Neuronal stem cell (in vitro differentiated cells): ENCODE data around the gene PARD3B.

Source experiments
- DNase-seq: peaks from one replicate; pipeline ENCODE4 v3.0.0-alpha.2; 2013; ENCODE audit warnings: low spot score
- H2AFZ ChIP-seq: one replicate; pipeline ENCODE4 v1.6.1; 2013; ENCODE audit warnings: mild to moderate bottlenecking, low read length, inconsistent platforms
- H2AK5ac ChIP-seq: 2 replicates; pipeline ENCODE4 v1.6.1; 2013; ENCODE audit warnings: low read depth, mild to moderate bottlenecking, inconsistent platforms, low read length, moderate library complexity, mixed read lengths
- H2BK120ac ChIP-seq: 2 replicates; pipeline ENCODE4 v1.6.1; 2013; ENCODE audit warnings: low read depth, mild to moderate bottlenecking, inconsistent platforms, low read length, moderate library complexity, mixed read lengths
- H2BK12ac ChIP-seq: one replicate; pipeline ENCODE4 v1.6.1; 2013; ENCODE audit warnings: low read length, inconsistent platforms
- H2BK15ac ChIP-seq: 2 replicates; pipeline ENCODE4 v1.6.1; 2013; ENCODE audit warnings: mild to moderate bottlenecking, low read length, inconsistent platforms, mixed read lengths
- H2BK5ac ChIP-seq: one replicate; pipeline ENCODE4 v1.6.1; 2013; ENCODE audit warnings: inconsistent platforms, mild to moderate bottlenecking, low read length, moderate library complexity
- H3K14ac ChIP-seq: one replicate; pipeline ENCODE4 v1.6.1; 2013; ENCODE audit warnings: low read length, inconsistent platforms
- H3K18ac ChIP-seq: 2 replicates; pipeline ENCODE4 v1.6.1; 2013; ENCODE audit warnings: low read length, inconsistent platforms
- H3K23ac ChIP-seq: 2 replicates; pipeline ENCODE4 v1.6.1; 2013; ENCODE audit warnings: low read depth, mild to moderate bottlenecking, mixed read lengths, low read length, inconsistent platforms; ENCODE audit not compliant: poor library complexity
- H3K27ac ChIP-seq: replicated peaks from 3 replicates; pipeline ENCODE4 v1.5.1; 2013; ENCODE audit warnings: low read length, inconsistent platforms
- H3K27me3 ChIP-seq, 3 experiments: 2 replicates each; pipeline ENCODE4 v1.6.1; 2013; ENCODE audit warnings: low read length in 3 of 3, mild to moderate bottlenecking in 2 of 3, inconsistent platforms in 1 of 3, low read depth in 1 of 3, mixed read lengths in 1 of 3, moderate library complexity in 1 of 3; ENCODE audit not compliant: control insufficient read depth in 3 of 3, insufficient read depth in 3 of 3
- H3K36me3 ChIP-seq, 2 donors: replicated peaks in 1 of 2; 2 replicates each; pipeline ENCODE4 v1.6.1; 2013; ENCODE audit warnings: low read length in 2 of 2; ENCODE audit not compliant: control insufficient read depth in 2 of 2, insufficient read depth in 2 of 2
- H3K4ac ChIP-seq: 2 replicates; pipeline ENCODE4 v1.6.1; 2013; ENCODE audit warnings: inconsistent platforms, mild to moderate bottlenecking, low read length, moderate library complexity
- H3K4me1 ChIP-seq, 2 donors: 1 replicate in 1 of 2; 2 replicates in 1 of 2; pipeline ENCODE4 v1.6.1; 2013; ENCODE audit warnings: low read length in 2 of 2, low read depth in 1 of 2; ENCODE audit not compliant: control insufficient read depth in 2 of 2, insufficient read depth in 1 of 2
- H3K4me2 ChIP-seq: one replicate; pipeline ENCODE4 v1.6.1; 2013; ENCODE audit warnings: mild to moderate bottlenecking, low read length, inconsistent platforms; ENCODE audit not compliant: insufficient read depth, poor library complexity, severe bottlenecking
- H3K4me3 ChIP-seq, 2 donors: 2 replicates each; pipeline ENCODE4 v1.5.1; 2013; ENCODE audit warnings: low read length in 2 of 2, mild to moderate bottlenecking in 2 of 2, inconsistent platforms in 1 of 2, moderate library complexity in 1 of 2
- H3K79me1 ChIP-seq: one replicate; pipeline ENCODE4 v1.6.1; 2013; ENCODE audit warnings: low read depth, mild to moderate bottlenecking, inconsistent platforms, low read length, moderate library complexity
- H3K9ac ChIP-seq: one replicate; pipeline ENCODE4 v1.6.1; 2013; ENCODE audit warnings: mild to moderate bottlenecking, low read depth, low read length, inconsistent platforms; ENCODE audit not compliant: poor library complexity
- H3K9me3 ChIP-seq, 2 donors: replicated peaks in 1 of 2; 2 replicates each; pipeline versions ENCODE3 to v1.6.1; 2013; ENCODE audit warnings: low read length in 2 of 2, mild to moderate bottlenecking in 2 of 2, inconsistent platforms in 1 of 2, low read depth in 1 of 2, mixed read lengths in 1 of 2, moderate library complexity in 1 of 2; ENCODE audit not compliant: control insufficient read depth in 2 of 2, insufficient read depth in 1 of 2
- H4K8ac ChIP-seq: one replicate; pipeline ENCODE4 v1.6.1; 2013; ENCODE audit warnings: low read depth, mild to moderate bottlenecking, inconsistent platforms, low read length, moderate library complexity
- H4K91ac ChIP-seq: one replicate; pipeline ENCODE4 v1.6.1; 2013; ENCODE audit warnings: low read length, low read depth, mild to moderate bottlenecking, inconsistent platforms; ENCODE audit not compliant: poor library complexity
- WGBS, 2 donors: extraction: QIAGEN DNeasy Blood & Tissue Kit; methylation state at CpG; one replicate each; pipeline ENCODE4 v1.1.7; 2013; ENCODE audit warnings: missing lambda C conversion rate in 2 of 2, mixed read lengths in 1 of 2; ENCODE audit not compliant: insufficient read length in 2 of 2, insufficient replicate concordance in 1 of 2; ENCODE audit errors: extremely low coverage in 2 of 2; 5-methylcytosine and 5-hydroxymethylcytosine counted together

Gene PARD3B

DNA sequence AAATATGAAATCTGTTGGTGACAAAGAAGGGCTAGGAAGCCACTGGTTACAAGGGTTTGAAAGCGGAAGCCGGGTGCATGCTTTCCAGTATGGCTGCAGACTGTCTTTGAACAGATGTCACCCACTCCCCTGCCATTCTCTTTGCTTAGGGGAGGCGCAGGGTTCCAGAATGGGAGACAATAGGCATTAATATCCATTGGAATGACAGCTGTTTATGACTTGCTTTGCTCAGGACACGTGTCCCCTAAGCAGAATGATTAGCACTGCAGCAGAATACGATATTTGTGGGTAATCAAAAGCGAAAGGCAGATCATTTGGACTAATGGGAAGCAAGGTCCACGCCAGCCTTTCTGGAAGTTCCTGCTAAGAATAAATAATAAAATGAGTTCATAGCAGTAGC is 1111.2 kb downstream of the PARD3B start:
- Histone ChIP-seq H3K18ac (no peak overlapping the region), H3K27ac (no peak overlapping the region), H4K91ac (no peak overlapping the region), H3K9me3 (peaks cover 0 to 18% of the 10 kb centered on the region in 2 donors), H4K8ac (no peak overlapping the region), H3K79me1 (no peaks in the 10 kb centered on the region), H3K4me3 (no peak overlapping the region), H3K14ac (no peak overlapping the region), H3K4ac (no peak overlapping the region), H3K36me3 (no peaks in the 10 kb centered on the region), H3K4me1 (peaks cover 7 to 8% of the 10 kb centered on the region in 2 donors), H3K27me3 (peaks cover 0 to 26% (median 0%) of the 10 kb centered on the region in 3 experiments), H3K4me2 (no peak overlapping the region), H3K23ac (no peak overlapping the region), H2AFZ (no peak overlapping the region), H2AK5ac (no peak overlapping the region), H2BK12ac (no peak overlapping the region), H2BK15ac (no peak overlapping the region), H3K9ac (no peak overlapping the region), H2BK120ac (no peak overlapping the region), H2BK5ac (no peak overlapping the region)
- no peak for DNase-seq
- WGBS, 2 donors: no CpG with 5 or more reads among the region's 7 CpGs

DNA sequence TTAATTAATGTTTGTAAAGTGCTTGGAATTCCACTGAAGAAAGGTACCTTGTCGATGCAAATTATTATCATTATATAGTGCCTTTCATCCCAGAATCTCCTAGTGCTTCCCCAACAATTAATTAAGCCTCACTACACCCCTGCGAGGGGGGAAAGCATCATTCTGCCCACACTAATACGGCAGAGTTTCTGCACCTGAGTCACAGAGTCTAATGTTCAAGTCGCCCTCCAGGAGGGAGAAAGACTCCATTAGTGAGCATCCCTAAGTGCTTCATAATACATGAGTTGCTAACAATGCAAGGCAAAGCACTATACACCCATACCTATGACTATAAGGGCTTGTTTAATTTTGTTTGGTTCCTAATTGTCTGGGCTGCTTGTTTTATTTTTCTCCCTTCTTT is 1111.7 kb downstream of the PARD3B start:
- Histone ChIP-seq H4K8ac (no peak overlapping the region), H3K14ac (no peak overlapping the region), H3K79me1 (no peaks in the 10 kb centered on the region), H3K4me2 (no peak overlapping the region), H3K4ac (no peak overlapping the region), H3K9me3 (peaks cover 0 to 16% of the 10 kb centered on the region in 2 donors), H3K9ac (no peak overlapping the region), H2BK12ac (no peak overlapping the region), H3K27me3 (peaks cover 0 to 31% (median 0%) of the 10 kb centered on the region in 3 experiments), H2AFZ (no peak overlapping the region), H3K27ac (no peak overlapping the region), H2AK5ac (no peak overlapping the region), H3K36me3 (no peaks in the 10 kb centered on the region), H3K18ac (no peak overlapping the region), H2BK15ac (no peak overlapping the region), H3K23ac (no peak overlapping the region), H2BK120ac (no peak overlapping the region), H4K91ac (no peak overlapping the region), H2BK5ac (no peak overlapping the region), H3K4me3 (no peak overlapping the region), H3K4me1 (peaks cover 7 to 8% of the 10 kb centered on the region in 2 donors)
- WGBS, 2 donors: no CpG with 5 or more reads among the region's 4 CpGs
- no peak for DNase-seq

DNA sequence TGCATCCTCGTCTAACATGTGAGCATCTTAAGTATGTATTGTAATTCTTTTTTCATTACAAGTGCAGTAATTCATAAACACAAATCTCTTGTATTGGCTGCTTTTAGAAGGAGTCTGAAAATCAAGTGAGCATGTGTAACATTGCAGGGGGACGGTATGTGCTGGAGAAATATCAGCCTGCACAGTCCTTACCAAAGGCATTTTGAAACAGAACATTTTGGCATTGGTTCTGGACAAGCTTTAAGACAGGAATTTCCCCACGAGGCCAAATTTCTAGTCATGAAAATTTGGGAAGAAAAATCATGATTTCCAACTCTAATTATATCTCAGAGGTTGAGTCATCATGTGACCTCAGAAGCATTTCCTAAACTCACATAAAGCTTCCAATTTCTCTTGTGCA is 1112.3 kb downstream of the PARD3B start:
- DNase-seq: no peak
- WGBS, 2 donors: no CpG with 5 or more reads among the region's 3 CpGs

DNA sequence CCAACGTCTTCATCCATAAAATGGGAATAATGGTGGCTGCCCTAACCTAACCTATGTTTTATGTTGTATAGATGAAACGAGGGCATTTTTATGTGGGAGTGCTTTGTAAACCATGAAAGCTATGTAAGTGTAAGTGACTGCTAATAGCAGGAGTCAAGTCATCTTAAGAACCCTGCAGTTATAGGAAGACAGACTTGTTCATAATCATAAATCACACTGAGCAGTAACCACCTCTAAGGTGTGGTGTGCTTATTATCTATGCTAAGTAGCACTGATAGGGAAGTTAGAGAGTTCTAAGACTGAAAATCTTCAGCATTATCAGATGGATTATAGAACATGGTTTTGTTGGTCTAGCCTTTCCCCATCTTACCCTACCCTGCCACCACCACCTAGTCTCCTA is 1112.8 kb downstream of the PARD3B start:
- Histone ChIP-seq H3K18ac (no peak overlapping the region), H3K4me3 (no peak overlapping the region)

More for the DNA sequence above, 1112.3 kb downstream of the PARD3B start:
- Histone ChIP-seq H4K91ac (no peak overlapping the region), H2AK5ac (no peak overlapping the region), H3K14ac (no peak overlapping the region), H2AFZ (no peak overlapping the region), H2BK15ac (no peak overlapping the region), H3K4ac (no peak overlapping the region), H2BK12ac (no peak overlapping the region), H3K9me3 (peaks cover 0 to 14% of the 10 kb centered on the region in 2 donors), H4K8ac (no peak overlapping the region), H3K23ac (no peak overlapping the region), H3K18ac (no peak overlapping the region), H3K27me3 (peaks cover 0 to 37% (median 0%) of the 10 kb centered on the region in 3 experiments), H3K9ac (no peak overlapping the region), H3K4me2 (no peak overlapping the region), H3K36me3 (no peaks in the 10 kb centered on the region), H3K79me1 (no peaks in the 10 kb centered on the region), H3K4me3 (no peak overlapping the region), H3K27ac (no peak overlapping the region), H2BK120ac (no peak overlapping the region), H3K4me1 (peaks cover 7 to 8% of the 10 kb centered on the region in 2 donors), H2BK5ac (no peak overlapping the region)

More for the DNA sequence above, 1112.8 kb downstream of the PARD3B start:
- Histone ChIP-seq H3K27ac (no peak overlapping the region), H2AK5ac (no peak overlapping the region), H3K4ac (no peak overlapping the region), H3K23ac (no peak overlapping the region), H3K79me1 (no peaks in the 10 kb centered on the region), H3K27me3 (peaks cover 0 to 42% (median 0%) of the 10 kb centered on the region in 3 experiments), H2AFZ (no peak overlapping the region), H4K91ac (no peak overlapping the region), H3K9me3 (peaks cover 0 to 9% of the 10 kb centered on the region in 2 donors), H2BK120ac (no peak overlapping the region), H4K8ac (no peak overlapping the region), H3K4me1 (peaks cover 7 to 8% of the 10 kb centered on the region in 2 donors), H3K14ac (no peak overlapping the region), H3K9ac (no peak overlapping the region), H3K4me2 (no peak overlapping the region), H3K36me3 (no peaks in the 10 kb centered on the region), H2BK12ac (no peak overlapping the region), H2BK5ac (no peak overlapping the region), H2BK15ac (no peak overlapping the region)
- DNase-seq: no peak
- no CpG with 5 or more reads among the region's 2 CpGs for WGBS, 2 donors
